BJ (cell line): Measurements from ENCODE around the gene KHDC1L. TPM values are rescaled to one million over a fixed set of nuclear protein-coding genes. Genes with fewer than 3 reads are reported as not detected.
A peak's percentile ranks its signal among the peaks of the same experiment; 100 is the strongest.
"Not testable (repeated sequence)": the region's sequence is repeated elsewhere in the genome, so short reads cannot be mapped to it uniquely, and the experiment has no call there.

Experiments
- CTCF ChIA-PET: fragments of 350-600 bp; formaldehyde crosslinking; extraction: SDS; loops from one replicate; lab custom pipeline; 2021; ENCODE audit warnings: antibody characterized with exemption, inconsistent platforms; lab: Yijun Ruan, JAX
- POLR2A ChIA-PET: fragments of 300-600 bp; sonication (Branson Sonifier 250); formaldehyde crosslinking; extraction: SDS; loops from one replicate; lab custom pipeline; 2021; ENCODE audit warnings: antibody characterized with exemption; lab: Charles Lee
- DNase-seq: peaks from one replicate; pipeline ENCODE4 v3.0.0-alpha.2; 2011; ENCODE audit warnings: low read depth
- H3K27me3 ChIP-seq: 2 replicates; pipeline ENCODE4 v1.6.0; 2011; ENCODE audit warnings: low read length; ENCODE audit not compliant: control insufficient read depth, insufficient read depth
- H3K36me3 ChIP-seq: 2 replicates; pipeline ENCODE4 v1.5.1; 2011; ENCODE audit warnings: low read length; ENCODE audit not compliant: control insufficient read depth, insufficient read depth
- H3K4me3 ChIP-seq: 2 replicates; pipeline ENCODE4 v1.5.1; 2011; ENCODE audit warnings: low read depth, mild to moderate bottlenecking, control low read depth, low read length
- CTCF ChIP-seq: IDR thresholded peaks from 2 replicates; pipeline ENCODE4 v1.5.1; 2011; ENCODE audit warnings: low read depth, mild to moderate bottlenecking, control low read depth, inconsistent platforms, low read length, moderate library complexity; ENCODE audit not compliant: insufficient read depth
- polyA plus RNA-seq: library from polyadenylated mRNA; depleted of rRNA; stranded (reverse); fragments of >200 nt; gene quantifications from 2 replicates; pipeline ENCODE4 v1.2.3, GENCODE V29; 2011

The KHDC1L gene
- polyA plus RNA-seq, 1 experiment = not detected

- CTCF ChIA-PET = no interaction called here
- Histone ChIP-seq H3K4me3 (no peak overlapping the region), H3K27me3 (no peaks in the 10 kb centered on the region), H3K36me3 (no peaks in the 10 kb centered on the region)
- TF ChIP-seq CTCF = no peak
- POLR2A ChIA-PET = no interaction called here
- no peak for DNase-seq
Measured at GRCh38 chr6:73242001-73242400, 16.7 kb upstream of the KHDC1L start.

GRCh38 chr6:73240730-73241129 is 15.4 kb upstream of the KHDC1L start:
- CTCF ChIA-PET = no interaction called here
- POLR2A ChIA-PET = no interaction called here
- TF ChIP-seq CTCF = no peak
- H3K4me3 ChIP-seq = no peak overlapping the region
- DNase-seq = no peak
- H3K27me3 ChIP-seq = no peaks in the 10 kb centered on the region
- no peaks in the 10 kb centered on the region for H3K36me3 ChIP-seq

GRCh38 chr6:73236144-73236750 is 11.0 kb upstream of the KHDC1L start:
- DNase-seq = peak; percentile 94
- TF ChIP-seq CTCF = no peak
- POLR2A ChIA-PET = interaction anchor here (0.6 kb wide), 1 partner anchor 39 kb away, joined by 13 read pairs; no protein-coding TSS in a partner anchor
- H3K27me3 ChIP-seq = no peaks in the 10 kb centered on the region
- CTCF ChIA-PET = interaction anchor here (0.7 to 0.9 kb wide), 2 partner anchors 15 to 28 kb away, joined by 3 to 4 read pairs; no protein-coding TSS in a partner anchor
- H3K4me3 ChIP-seq = no peak overlapping the region
- no peaks in the 10 kb centered on the region for H3K36me3 ChIP-seq

- DNase-seq = peak; percentile 62
- no peak for TF ChIP-seq CTCF
- Histone ChIP-seq H3K36me3 (no peaks in the 10 kb centered on the region), H3K27me3 (no peaks in the 10 kb centered on the region), H3K4me3 (no peak overlapping the region)
- POLR2A ChIA-PET = no interaction called here
- CTCF ChIA-PET = no interaction called here
Measured at GRCh38 chr6:73234733-73235132, 9.4 kb upstream of the KHDC1L start.

GRCh38 chr6:73233971-73234370 is 8.7 kb upstream of the KHDC1L start:
- H3K4me3 ChIP-seq, DNase-seq, POLR2A ChIA-PET: not testable (repeated sequence)

GRCh38 chr6:73233048-73233447 is 7.8 kb upstream of the KHDC1L start:
- ChIA-PET POLR2A (no interaction called here), CTCF (interaction anchor here (0.8 to 0.9 kb wide), 2 partner anchors 16 to 21 kb away, joined by 3 to 4 read pairs; no protein-coding TSS in a partner anchor)
- no peaks in the 10 kb centered on the region for H3K27me3 ChIP-seq
- TF ChIP-seq CTCF = no peak
- H3K4me3 ChIP-seq = no peak overlapping the region
- DNase-seq = no peak
- no peaks in the 10 kb centered on the region for H3K36me3 ChIP-seq

More at GRCh38 chr6:73233971-73234370, 8.7 kb upstream of the KHDC1L start:
- H3K27me3 ChIP-seq, H3K36me3 ChIP-seq, CTCF ChIA-PET: not testable (repeated sequence)
